GM11168 (cell line): ENCODE results near the gene DHCR24.
"Not testable (repeated sequence)": the region's sequence is repeated elsewhere in the genome, so short reads cannot be mapped to it uniquely, and the experiment has no call there.

Experiments used
- in situ Hi-C: fragments of 300-500 bp; cut with MboI; formaldehyde crosslinking; loops from one replicate; pipeline ENCODE4 v1.12.0; 2022; ENCODE audit warnings: low sequenced_read_pairs; ENCODE audit not compliant: unreplicated experiment

Gene DHCR24

GRCh38 chr1:54886724-54887664 is at the start of gene DHCR24:
Gene DHCR24, minus strand, starts transcription at chr1:54887195. Its CDS starts 76 bp downstream, at chr1:54887119.
- in situ Hi-C loops: no loop called here

- in situ Hi-C loops: no loop called here
Measured at GRCh38 chr1:54936791-54937190, 49.8 kb upstream of the DHCR24 start.

- in situ Hi-C loops: no loop called here
Measured at GRCh38 chr1:54934869-54935268, 47.9 kb upstream of the DHCR24 start.

- in situ Hi-C loops: not testable (repeated sequence)
Measured at GRCh38 chr1:54934081-54934480, 47.1 kb upstream of the DHCR24 start.

GRCh38 chr1:54931275-54931840 is 44.4 kb upstream of the DHCR24 start:
- in situ Hi-C loops: no loop called here

GRCh38 chr1:54929700-54930099 is 42.7 kb upstream of the DHCR24 start:
- in situ Hi-C loops: no loop called here

- in situ Hi-C loops: no loop called here
Measured at GRCh38 chr1:54928327-54928726, 41.3 kb upstream of the DHCR24 start.

GRCh38 chr1:54927472-54928240 is 40.7 kb upstream of the DHCR24 start:
- in situ Hi-C loops: no loop called here

- in situ Hi-C loops: no loop called here
Measured at GRCh38 chr1:54926970-54927369, 40.0 kb upstream of the DHCR24 start.

GRCh38 chr1:54922921-54923421 is 36.0 kb upstream of the DHCR24 start:
- in situ Hi-C loops: no loop called here

- in situ Hi-C loops: no loop called here
Measured at GRCh38 chr1:54922040-54922761, 35.2 kb upstream of the DHCR24 start.

GRCh38 chr1:54919367-54920359 is 32.7 kb upstream of the DHCR24 start:
- in situ Hi-C loops: no loop called here

- in situ Hi-C loops: not testable (repeated sequence)
Measured at GRCh38 chr1:54911076-54911475, 24.1 kb upstream of the DHCR24 start.

- in situ Hi-C loops: loop anchor here (10.0 kb wide), 1 partner anchor 1482 kb away; no protein-coding TSS in a partner anchor
Measured at GRCh38 chr1:54906586-54906985, 19.6 kb upstream of the DHCR24 start.

- in situ Hi-C loops: loop anchor here (10.0 kb wide), 1 partner anchor 1480 kb away; no protein-coding TSS in a partner anchor
Measured at GRCh38 chr1:54904476-54905048, 17.6 kb upstream of the DHCR24 start.

GRCh38 chr1:54894271-54894670 is 7.3 kb upstream of the DHCR24 start:
- in situ Hi-C loops: no loop called here

GRCh38 chr1:54892586-54892985 is 5.6 kb upstream of the DHCR24 start:
- in situ Hi-C loops: no loop called here

- in situ Hi-C loops: no loop called here
Measured at GRCh38 chr1:54889132-54889725, 2.2 kb upstream of the DHCR24 start.
